Ovary (tissue), 3 donors: ENCODE data around the gene AGBL2.

ENCODE experiments used
- EP300 ChIP-seq: sonication (generic); formaldehyde crosslinking; IDR thresholded peaks from one replicate; pipeline ENCODE4 v1.6.1; 2017; ENCODE audit warnings: antibody characterized with exemption
- POLR2A ChIP-seq: fragments of 450-650 bp; IDR thresholded peaks from one replicate; pipeline ENCODE4 v1.6.1; 2017; ENCODE audit warnings: antibody characterized with exemption, mild to moderate bottlenecking, moderate library complexity
- TF ChIP-seq, protein P1 (sequence below), 3 donors: fragments of 450-650 bp in 2 of 3; fragments of 200-600 bp in 1 of 3; IDR thresholded peaks; one replicate each; pipeline versions ENCODE4 v1.5.1 to v1.8.0; 2016 to 2022; ENCODE audit warnings: antibody characterized with exemption in 3 of 3, mild to moderate bottlenecking in 1 of 3
- donor health status: DM: no; HTN: no; CAD: no.

DNA sequence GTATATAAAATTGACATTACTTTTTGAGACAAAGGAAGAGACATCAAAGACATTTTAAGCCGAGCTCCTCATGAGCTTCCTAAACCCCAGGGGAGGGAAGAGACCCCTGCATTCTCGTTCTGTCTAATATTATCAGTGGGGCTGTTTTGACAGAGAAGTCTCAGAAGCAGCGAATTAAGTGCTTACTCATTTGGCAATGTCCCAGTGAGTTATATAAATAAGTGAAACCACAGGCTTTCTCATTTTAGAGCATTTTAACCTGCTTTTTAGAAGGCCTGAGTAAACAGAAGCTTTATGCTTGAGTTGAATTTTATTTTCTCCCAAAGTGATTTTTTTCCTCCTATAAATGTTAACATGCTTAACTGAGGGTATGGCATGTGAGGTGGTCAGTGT lies 97.8 kb downstream of the AGBL2 start:
- TF ChIP-seq, protein P1, sequence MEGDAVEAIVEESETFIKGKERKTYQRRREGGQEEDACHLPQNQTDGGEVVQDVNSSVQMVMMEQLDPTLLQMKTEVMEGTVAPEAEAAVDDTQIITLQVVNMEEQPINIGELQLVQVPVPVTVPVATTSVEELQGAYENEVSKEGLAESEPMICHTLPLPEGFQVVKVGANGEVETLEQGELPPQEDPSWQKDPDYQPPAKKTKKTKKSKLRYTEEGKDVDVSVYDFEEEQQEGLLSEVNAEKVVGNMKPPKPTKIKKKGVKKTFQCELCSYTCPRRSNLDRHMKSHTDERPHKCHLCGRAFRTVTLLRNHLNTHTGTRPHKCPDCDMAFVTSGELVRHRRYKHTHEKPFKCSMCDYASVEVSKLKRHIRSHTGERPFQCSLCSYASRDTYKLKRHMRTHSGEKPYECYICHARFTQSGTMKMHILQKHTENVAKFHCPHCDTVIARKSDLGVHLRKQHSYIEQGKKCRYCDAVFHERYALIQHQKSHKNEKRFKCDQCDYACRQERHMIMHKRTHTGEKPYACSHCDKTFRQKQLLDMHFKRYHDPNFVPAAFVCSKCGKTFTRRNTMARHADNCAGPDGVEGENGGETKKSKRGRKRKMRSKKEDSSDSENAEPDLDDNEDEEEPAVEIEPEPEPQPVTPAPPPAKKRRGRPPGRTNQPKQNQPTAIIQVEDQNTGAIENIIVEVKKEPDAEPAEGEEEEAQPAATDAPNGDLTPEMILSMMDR (IDR thresholded peaks at IDR 0.05), result no peak
- TF ChIP-seq POLR2A (no peak), EP300 (no peak)
